Fibroblast of the aortic adventitia (primary cell): Measurements from ENCODE around the gene RPE65. TPM values are rescaled to one million over a fixed set of nuclear protein-coding genes. Genes with fewer than 3 reads are reported as not detected.
A peak's percentile ranks its signal among the peaks of the same experiment; 100 is the strongest.

ENCODE experiments used
- DNase-seq: peaks from one replicate; pipeline ENCODE4 v3.0.0-alpha.2; 2010; ENCODE audit warnings: low read depth
- H3K4me3 ChIP-seq: 2 replicates; pipeline ENCODE4 v1.5.1; 2011; ENCODE audit warnings: low read depth, mild to moderate bottlenecking, control low read depth, low read length, moderate library complexity
- CTCF ChIP-seq: IDR thresholded peaks from 2 replicates; pipeline ENCODE4 v1.5.1; 2011; ENCODE audit warnings: mild to moderate bottlenecking, low read length, control low read depth, inconsistent platforms; ENCODE audit not compliant: insufficient read depth
- total RNA-seq: library from RNA; depleted of rRNA; stranded (reverse); fragments of >200 nt; gene quantifications from 2 replicates; pipeline ENCODE4 v1.2.3, GENCODE V29; 2012; ENCODE audit warnings: low replicate concordance

Gene RPE65
- total RNA-seq, 1 donor = not detected

- DNase-seq = no peak
- H3K4me3 ChIP-seq = no peak overlapping the region
- TF ChIP-seq CTCF = peak; percentile 9
Measured at GRCh38 chr1:68454534-68454933, 4.8 kb upstream of the RPE65 start.

GRCh38 chr1:68453060-68453670 is 3.4 kb upstream of the RPE65 start:
- no peak for DNase-seq
- no peak overlapping the region for H3K4me3 ChIP-seq
- no peak for TF ChIP-seq CTCF

GRCh38 chr1:68448365-68448764 is 1.4 kb downstream of the RPE65 start:
- no peak for TF ChIP-seq CTCF
- DNase-seq = no peak
- H3K4me3 ChIP-seq = no peak overlapping the region

- no peak for DNase-seq
- H3K4me3 ChIP-seq = no peak overlapping the region
- no peak for TF ChIP-seq CTCF
Measured at GRCh38 chr1:68445709-68446108, 4.0 kb downstream of the RPE65 start.

GRCh38 chr1:68442822-68443556 is 6.8 kb downstream of the RPE65 start:
- H3K4me3 ChIP-seq = no peak overlapping the region
- DNase-seq = peak; percentile 67
- peak; percentile 80 for TF ChIP-seq CTCF

GRCh38 chr1:68442006-68442405 is 7.7 kb downstream of the RPE65 start:
- no peak overlapping the region for H3K4me3 ChIP-seq
- no peak for DNase-seq
- TF ChIP-seq CTCF = no peak
